ENCODE measurements around the gene PPP1R7. TPM values are rescaled to one million over a fixed set of nuclear protein-coding genes. Genes with fewer than 3 reads are reported as not detected.

PPP1R7 gene
- total RNA-seq, 3 donors from 2014 or later (not counting 1 experiment from before 2014, with no cell fraction given): 57.8 to 66.3 (median 60.4) TPM

DNA sequence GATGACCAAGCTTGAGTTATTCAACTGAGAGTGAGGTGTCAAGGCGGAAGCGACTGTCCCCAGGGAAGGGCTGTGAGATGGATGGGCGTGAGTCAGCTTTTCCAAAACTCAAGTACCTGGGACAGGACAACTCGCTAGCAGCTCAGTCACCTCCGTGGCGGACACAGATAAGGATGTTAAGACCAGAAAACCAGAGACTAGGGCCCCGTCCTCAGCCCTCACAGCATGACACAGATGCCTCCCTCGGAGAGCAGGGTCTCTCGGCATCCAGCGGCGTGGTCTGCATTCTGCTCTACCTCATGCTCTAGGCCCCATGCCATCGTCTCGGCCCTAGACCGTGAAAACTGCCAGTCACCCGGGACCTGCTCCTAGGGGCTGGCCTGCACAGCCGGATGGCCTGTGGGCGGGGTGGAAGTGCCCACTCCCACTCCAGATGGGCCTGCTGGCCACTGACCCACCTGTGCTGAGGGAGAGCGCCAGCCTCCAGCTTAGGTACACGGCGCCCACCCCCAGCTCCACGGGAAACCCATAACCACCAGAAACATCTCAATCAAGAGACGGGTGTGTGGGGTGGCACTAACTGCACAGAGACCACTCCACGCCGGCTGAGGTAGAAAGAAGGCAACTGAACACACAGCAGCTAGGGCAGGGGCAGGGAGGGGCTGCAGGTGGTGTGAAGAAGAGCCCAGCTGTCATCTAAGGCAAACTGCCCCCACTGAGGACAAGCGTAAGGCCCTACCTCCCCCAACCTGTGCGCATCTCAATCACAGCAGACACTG, 78.0 kb downstream of the PPP1R7 start:
- Histone ChIP-seq H3K27ac (ENCODE audit: low read length) (no peak overlapping the region), H3K36me3 (ENCODE audit: control insufficient read depth, insufficient read depth, low read length) (peaks cover 56% of the 10 kb centered on the region), H3K27me3 (ENCODE audit: control insufficient read depth, insufficient read depth, low read length) (no peaks in the 10 kb centered on the region), H3K4me1 (ENCODE audit: control insufficient read depth, insufficient read depth, low read length) (no peaks in the 10 kb centered on the region), H3K4me3 (ENCODE audit: low read length) (no peak overlapping the region), H3K9me3 (ENCODE audit: control insufficient read depth, insufficient read depth, low read length) (no peaks in the 10 kb centered on the region)
- WGBS (ENCODE audit: insufficient coverage): 94% methylated on average over 26 of the region's 26 CpGs
- Mint-ChIP-seq H3K36me3 (no peaks in the 10 kb centered on the region), H3K27ac (no peak overlapping the region), H3K9me3 (no peaks in the 10 kb centered on the region), H3K27me3 (ENCODE audit: low read depth in 2 of 2) (no peaks in the 10 kb centered on the region), H3K4me1 (no peaks in the 10 kb centered on the region), H3K4me3 (no peak overlapping the region)
- DNase-seq: no peak
- intact Hi-C loops (cut with micrococcal nuclease): no loop called here
- TF ChIP-seq, protein P1, sequence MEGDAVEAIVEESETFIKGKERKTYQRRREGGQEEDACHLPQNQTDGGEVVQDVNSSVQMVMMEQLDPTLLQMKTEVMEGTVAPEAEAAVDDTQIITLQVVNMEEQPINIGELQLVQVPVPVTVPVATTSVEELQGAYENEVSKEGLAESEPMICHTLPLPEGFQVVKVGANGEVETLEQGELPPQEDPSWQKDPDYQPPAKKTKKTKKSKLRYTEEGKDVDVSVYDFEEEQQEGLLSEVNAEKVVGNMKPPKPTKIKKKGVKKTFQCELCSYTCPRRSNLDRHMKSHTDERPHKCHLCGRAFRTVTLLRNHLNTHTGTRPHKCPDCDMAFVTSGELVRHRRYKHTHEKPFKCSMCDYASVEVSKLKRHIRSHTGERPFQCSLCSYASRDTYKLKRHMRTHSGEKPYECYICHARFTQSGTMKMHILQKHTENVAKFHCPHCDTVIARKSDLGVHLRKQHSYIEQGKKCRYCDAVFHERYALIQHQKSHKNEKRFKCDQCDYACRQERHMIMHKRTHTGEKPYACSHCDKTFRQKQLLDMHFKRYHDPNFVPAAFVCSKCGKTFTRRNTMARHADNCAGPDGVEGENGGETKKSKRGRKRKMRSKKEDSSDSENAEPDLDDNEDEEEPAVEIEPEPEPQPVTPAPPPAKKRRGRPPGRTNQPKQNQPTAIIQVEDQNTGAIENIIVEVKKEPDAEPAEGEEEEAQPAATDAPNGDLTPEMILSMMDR (IDR thresholded peaks at IDR 0.05): no peak
- ATAC-seq: no peak

DNA sequence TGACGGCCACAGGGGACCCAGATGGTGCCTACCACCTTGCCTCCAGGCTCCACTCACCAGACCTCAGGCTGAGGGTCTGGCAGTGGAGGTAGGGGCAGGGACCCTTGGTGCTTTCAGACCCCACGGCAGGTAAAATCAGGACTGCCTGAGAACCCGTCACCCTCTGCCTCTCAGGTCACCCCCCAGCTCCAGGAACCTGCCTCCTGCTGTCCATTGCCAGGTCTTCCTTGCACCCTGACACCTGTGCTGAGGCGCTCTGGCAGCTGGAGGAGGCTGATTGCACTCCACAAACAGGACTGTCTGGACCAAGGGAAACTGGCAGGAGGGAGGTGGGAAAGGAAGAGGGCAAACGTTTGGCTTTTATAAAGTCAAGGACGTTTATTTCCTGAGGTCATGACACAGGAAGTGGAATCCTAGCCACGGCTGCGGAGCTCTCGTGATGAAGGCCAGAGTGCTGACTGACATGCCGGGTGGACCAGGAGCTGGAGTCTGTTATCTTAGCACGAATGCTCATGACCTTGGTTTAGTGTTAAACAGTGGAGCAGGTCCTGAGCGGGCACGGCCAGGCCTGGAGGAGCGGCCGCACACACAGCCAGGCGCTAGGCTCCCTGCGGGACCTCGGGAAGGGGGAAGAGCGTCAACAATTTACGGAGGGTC, 78.7 kb downstream of the PPP1R7 start:
- no peak overlapping the region for H3K4me3 Mint-ChIP-seq
- intact Hi-C loops (cut with micrococcal nuclease): no loop called here

DNA sequence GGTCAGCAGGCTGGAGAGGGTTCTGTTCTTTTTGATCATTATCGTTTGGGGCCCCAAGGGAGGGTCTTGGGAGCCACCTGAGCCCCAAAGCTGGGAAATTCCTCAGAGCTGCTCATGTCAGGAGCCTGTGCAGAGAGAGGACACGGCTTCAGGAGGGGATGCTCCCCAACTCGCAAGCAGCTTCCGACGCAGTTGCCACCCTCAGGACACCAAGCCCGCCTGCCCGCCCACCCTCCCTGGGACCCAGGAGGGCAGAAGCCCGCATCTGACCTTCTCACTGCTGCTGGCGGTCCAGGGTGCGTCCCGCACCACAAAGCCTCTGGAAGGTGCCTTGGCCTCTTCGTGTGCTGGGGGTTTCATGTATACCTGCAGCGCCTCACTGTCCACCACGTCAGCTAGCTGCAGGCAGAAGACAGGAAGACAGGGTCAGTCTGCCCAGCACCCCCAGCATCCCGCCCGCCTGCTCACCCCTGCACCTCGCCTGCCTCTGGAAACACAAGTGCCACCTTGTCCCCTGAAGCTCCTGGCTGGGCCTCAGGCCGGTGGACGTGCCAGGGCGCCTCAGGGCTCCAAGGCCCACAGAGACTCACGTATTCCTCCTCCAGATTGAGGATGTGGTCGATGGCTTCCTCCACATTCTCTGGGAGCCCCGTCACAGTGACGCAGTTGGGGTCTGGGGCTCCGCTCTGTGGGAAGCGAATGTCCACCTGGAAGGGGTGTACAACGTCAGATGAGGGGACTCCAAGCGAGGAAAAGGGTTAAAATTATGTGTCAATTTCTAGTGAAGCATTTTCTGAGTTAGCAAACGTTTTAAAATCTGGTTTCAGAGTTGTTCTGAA, 79.5 kb downstream of the PPP1R7 start:
- no peak overlapping the region for H3K27ac ChIP-seq (ENCODE audit: low read length)
- 94% methylated on average over 29 of the region's 29 CpGs for WGBS (ENCODE audit: insufficient coverage)
- no peak overlapping the region for H3K4me3 ChIP-seq (ENCODE audit: low read length)
- ATAC-seq (no peak), DNase-seq (no peak)
- Mint-ChIP-seq H3K4me1 (no peaks in the 10 kb centered on the region), H3K36me3 (no peaks in the 10 kb centered on the region), H3K9me3 (no peaks in the 10 kb centered on the region), H3K27ac (no peak overlapping the region), H3K4me3 (no peak overlapping the region), H3K27me3 (ENCODE audit: low read depth in 2 of 2) (no peaks in the 10 kb centered on the region)
- H3K9me3 ChIP-seq (ENCODE audit: control insufficient read depth, insufficient read depth, low read length): no peaks in the 10 kb centered on the region
- H3K27me3 ChIP-seq (ENCODE audit: control insufficient read depth, insufficient read depth, low read length): no peaks in the 10 kb centered on the region
- no peaks in the 10 kb centered on the region for H3K4me1 ChIP-seq (ENCODE audit: control insufficient read depth, insufficient read depth, low read length)
- TF ChIP-seq, protein P1 (IDR thresholded peaks at IDR 0.05): no peak
- intact Hi-C loops (cut with micrococcal nuclease): no loop called here
- peaks cover 71% of the 10 kb centered on the region for H3K36me3 ChIP-seq (ENCODE audit: control insufficient read depth, insufficient read depth, low read length)

More for the DNA sequence above, 78.7 kb downstream of the PPP1R7 start:
- WGBS (ENCODE audit: insufficient coverage): 82% methylated on average over 20 of the region's 20 CpGs
- Histone ChIP-seq H3K36me3 (ENCODE audit: control insufficient read depth, insufficient read depth, low read length) (peaks cover 63% of the 10 kb centered on the region), H3K27me3 (ENCODE audit: control insufficient read depth, insufficient read depth, low read length) (no peaks in the 10 kb centered on the region), H3K4me3 (ENCODE audit: low read length) (no peak overlapping the region), H3K9me3 (ENCODE audit: control insufficient read depth, insufficient read depth, low read length) (no peaks in the 10 kb centered on the region), H3K27ac (ENCODE audit: low read length) (no peak overlapping the region), H3K4me1 (ENCODE audit: control insufficient read depth, insufficient read depth, low read length) (no peaks in the 10 kb centered on the region)
- DNase-seq (no peak), ATAC-seq (no peak)
- Mint-ChIP-seq H3K27ac (no peak overlapping the region), H3K9me3 (no peaks in the 10 kb centered on the region), H3K4me1 (no peaks in the 10 kb centered on the region), H3K27me3 (ENCODE audit: low read depth in 2 of 2) (no peaks in the 10 kb centered on the region), H3K36me3 (no peaks in the 10 kb centered on the region)
- TF ChIP-seq, protein P1 (IDR thresholded peaks at IDR 0.05): no peak
